ENCODE results near the gene FURIN.

The FURIN gene

GRCh38 chr15:90838544-90838943, 29.8 kb upstream of the FURIN start:
- TF ChIP-seq GATA3 (IDR thresholded peaks at IDR 0.05; ENCODE audit: low read depth, low read length) (no peak), GATA2 (IDR thresholded peaks at IDR 0.05; ENCODE audit: low read depth, low read length) (no peak)

GRCh38 chr15:90839187-90840071, 29.0 kb upstream of the FURIN start:
- TF ChIP-seq GATA2 (IDR thresholded peaks at IDR 0.05; ENCODE audit: low read depth, low read length): no peak
- TF ChIP-seq GATA3 (IDR thresholded peaks at IDR 0.05; ENCODE audit: low read depth, low read length): no peak

DNA sequence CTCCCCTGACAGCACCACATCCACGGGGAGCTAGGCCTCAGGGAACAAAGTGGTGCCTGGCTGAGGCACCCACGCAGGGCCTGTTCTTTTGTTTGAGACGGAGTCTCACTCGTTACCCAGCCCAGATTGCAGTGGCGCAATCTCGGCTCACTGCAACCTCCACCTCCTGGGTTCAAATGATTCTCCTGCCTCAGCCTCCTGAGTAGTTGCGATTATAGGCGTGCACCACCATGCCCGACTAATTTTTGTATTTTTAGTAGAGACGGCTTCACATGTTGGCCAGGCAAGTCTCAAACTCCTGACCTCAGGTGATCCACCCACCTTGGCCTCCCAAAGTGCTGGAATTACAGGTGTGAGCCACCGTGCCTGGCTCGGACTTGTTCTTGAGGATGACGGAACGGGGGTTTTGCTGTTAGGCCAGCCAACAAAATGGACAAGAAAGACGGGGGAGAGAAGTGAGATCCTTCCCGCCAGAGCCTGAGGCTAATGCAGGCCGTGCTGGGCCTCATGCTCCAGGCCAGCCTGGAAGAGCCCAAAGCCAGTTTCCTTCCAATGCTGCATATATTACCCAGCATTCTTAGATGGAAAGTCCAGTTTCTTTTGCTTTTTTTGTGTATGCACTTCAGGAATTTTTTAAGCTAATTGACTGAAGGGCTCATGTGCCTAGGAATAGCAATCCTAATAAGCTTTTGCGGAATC, 28.1 kb upstream of the FURIN start:
- TF ChIP-seq GATA3 (IDR thresholded peaks at IDR 0.05; ENCODE audit: low read depth, low read length) (no peak), GATA2 (IDR thresholded peaks at IDR 0.05; ENCODE audit: low read depth, low read length) (no peak)

DNA sequence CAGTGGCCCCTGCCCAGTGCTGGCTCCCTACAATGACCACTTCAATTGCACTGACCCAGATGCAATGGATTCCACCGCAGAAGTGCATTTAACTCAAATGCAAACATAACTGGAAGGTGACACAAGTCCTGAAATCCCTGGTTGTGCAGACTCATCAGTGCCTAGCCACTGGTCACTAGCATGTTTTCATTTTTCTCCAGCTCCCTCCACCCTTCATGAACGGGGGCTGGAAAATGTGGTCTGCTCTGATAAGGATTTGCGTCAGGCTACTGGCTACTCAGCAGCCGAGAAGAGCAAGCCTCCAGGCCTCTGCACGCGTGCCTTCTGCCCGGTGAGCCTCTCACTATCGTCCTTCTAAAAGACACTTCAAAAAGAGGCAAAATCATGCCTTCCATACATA, 27.4 kb upstream of the FURIN start:
- peak; percentile 49 for TF ChIP-seq GATA2 (IDR thresholded peaks at IDR 0.05; ENCODE audit: low read depth, low read length)
- TF ChIP-seq GATA3 (IDR thresholded peaks at IDR 0.05; ENCODE audit: low read depth, low read length): no peak

DNA sequence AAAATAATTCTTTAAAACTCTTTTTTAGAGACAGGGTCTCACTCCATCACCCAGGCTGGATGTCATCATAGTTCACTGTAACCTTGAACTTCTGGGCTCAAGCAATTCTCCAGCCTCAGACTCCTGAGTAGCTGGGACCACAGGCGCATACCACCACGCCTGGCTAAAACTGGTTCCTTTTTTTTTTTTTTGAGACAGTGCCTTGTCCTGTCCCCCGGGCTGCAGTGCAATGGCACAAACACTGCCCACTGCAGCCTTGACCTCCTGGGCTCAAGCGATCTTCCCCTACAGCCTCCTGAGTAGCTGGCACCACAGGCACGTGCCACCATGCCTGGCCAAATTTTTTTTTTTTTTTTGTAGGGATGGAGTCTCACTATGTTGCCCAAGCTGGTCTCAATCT, 23.7 kb upstream of the FURIN start:
- TF ChIP-seq GATA3 (IDR thresholded peaks at IDR 0.05; ENCODE audit: low read depth, low read length) (no peak), GATA2 (IDR thresholded peaks at IDR 0.05; ENCODE audit: low read depth, low read length) (no peak)

DNA sequence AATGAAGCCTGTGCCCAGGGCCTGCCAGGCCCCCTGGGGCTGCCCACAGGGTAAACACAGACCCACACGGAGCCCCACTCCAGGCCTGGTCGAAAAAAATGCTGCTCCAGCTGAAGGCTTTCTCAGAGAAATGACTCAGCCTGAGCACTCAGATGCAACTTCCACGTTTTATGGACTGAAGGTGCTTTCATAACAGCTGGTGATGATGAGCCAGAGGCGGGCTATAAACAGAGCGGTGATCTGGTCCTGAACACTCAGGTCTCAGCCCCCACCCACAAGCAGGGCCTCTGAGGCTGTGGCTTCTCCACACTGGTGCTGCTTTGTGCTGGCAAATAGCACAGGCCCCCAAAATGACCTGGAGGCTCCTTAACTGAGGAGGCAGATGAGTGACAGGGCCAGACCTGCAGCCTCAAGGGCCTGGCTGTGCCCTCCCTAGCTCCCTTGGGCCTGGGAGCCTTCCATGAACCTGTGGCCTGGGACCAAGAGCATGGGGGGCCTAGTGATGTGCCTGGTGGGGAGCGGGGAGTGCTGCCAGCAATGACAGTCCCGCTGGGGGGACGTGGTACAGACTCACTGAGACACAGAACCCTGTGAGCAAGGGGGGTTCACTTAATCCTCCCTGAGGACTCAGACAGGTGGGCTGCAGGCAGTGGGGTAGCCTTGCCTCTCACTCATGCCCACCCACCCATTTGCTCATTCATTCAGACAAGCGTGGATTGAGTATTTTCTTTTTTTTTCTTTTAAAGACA, 23.0 kb upstream of the FURIN start:
- TF ChIP-seq GATA3 (IDR thresholded peaks at IDR 0.05; ENCODE audit: low read depth, low read length) (no peak), GATA2 (IDR thresholded peaks at IDR 0.05; ENCODE audit: low read depth, low read length) (no peak)

DNA sequence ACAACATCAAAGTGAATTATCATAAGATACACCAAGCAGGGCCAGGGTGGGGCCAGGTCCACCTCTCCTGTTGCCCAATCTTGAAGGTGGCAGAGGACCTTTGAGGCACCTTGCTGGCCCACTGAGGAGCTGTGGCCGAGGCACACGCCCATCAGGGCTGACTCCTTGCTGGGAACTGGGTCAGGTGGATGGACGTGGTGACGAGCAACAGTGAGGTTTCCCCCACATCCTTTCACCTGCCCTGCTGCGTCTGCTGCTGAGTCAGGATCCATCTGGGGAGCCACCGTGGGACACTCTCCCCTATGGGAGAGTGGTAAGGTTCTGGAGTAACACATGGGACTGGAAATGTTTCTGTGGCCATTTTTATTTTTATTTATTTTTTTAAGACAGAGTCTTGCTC, 17.3 kb upstream of the FURIN start:
- no peak for TF ChIP-seq GATA2 (IDR thresholded peaks at IDR 0.05; ENCODE audit: low read depth, low read length)
- no peak for TF ChIP-seq GATA3 (IDR thresholded peaks at IDR 0.05; ENCODE audit: low read depth, low read length)

DNA sequence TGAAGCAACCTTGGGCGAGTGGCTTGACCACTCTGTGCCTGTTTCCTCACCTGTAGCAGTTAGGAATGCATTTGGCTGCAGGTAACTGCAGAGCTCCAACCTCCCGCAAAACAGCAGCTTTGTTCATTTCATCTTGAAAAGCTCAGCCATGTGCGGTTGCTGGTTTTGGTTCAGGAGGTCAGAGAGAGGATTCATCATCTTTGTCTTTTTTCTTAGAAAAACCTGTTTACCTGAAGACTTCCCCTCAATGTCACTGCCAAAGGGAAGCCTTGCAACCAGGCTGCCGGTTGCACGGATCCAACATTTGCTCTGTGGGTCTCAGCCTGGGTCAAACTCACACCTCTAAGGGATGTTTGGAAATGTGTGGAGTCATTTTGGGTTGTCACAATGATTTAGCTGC, 16.4 kb upstream of the FURIN start:
- TF ChIP-seq GATA3 (IDR thresholded peaks at IDR 0.05; ENCODE audit: low read depth, low read length): no peak
- no peak for TF ChIP-seq GATA2 (IDR thresholded peaks at IDR 0.05; ENCODE audit: low read depth, low read length)

- TF ChIP-seq GATA2 (IDR thresholded peaks at IDR 0.05; ENCODE audit: low read depth, low read length) (no peak), GATA3 (IDR thresholded peaks at IDR 0.05; ENCODE audit: low read depth, low read length) (no peak)
Observed at GRCh38 chr15:90855139-90855538, 13.2 kb upstream of the FURIN start.

DNA sequence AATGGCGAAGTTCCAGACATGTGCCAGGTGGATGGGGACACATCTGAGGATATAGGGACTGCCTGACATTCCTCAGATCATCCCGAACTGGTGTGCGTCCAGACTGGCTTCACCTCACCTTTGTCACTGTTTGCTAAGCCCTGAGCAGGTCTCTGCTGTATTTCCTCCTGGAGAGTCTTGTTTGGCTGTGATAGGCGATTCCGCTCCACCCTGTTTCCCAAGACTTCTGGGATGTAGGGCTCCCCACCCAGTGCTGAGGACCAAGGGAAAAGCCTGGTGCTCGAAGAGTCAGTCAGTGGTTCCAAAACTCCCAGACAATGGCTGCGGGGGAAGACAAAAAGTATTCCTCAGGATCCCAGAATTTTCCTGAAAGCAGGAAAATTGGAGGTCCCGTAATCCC, 11.1 kb upstream of the FURIN start:
- TF ChIP-seq GATA3 (IDR thresholded peaks at IDR 0.05; ENCODE audit: low read depth, low read length) (no peak), GATA2 (IDR thresholded peaks at IDR 0.05; ENCODE audit: low read depth, low read length) (no peak)

DNA sequence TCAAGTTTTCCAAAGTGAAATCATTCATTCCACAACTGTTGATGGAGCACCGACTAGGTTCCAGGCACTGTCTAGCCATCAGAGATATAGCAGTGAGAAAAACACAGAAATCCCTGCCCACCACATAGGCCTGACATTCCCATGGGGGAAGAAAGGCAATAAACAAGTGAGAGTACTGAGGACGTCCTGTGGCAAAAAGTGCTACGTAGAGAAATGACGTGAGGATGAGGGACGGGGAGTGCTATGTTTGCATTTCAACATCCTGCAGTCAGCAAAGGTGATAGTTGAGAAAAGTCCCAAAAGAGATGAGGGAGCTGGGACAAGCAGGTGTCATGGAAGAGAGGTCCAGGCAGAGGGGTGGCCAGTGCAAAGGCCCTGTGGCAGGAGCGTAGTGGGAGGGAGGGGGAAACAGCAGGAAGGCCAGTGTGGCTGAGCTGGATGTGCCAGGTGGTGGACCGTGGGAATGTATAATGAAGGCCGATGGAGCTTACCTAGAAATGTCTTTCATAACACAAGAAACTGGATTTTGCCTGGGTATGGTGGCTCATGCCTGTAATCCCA, 10.4 kb upstream of the FURIN start:
- no peak for TF ChIP-seq GATA3 (IDR thresholded peaks at IDR 0.05; ENCODE audit: low read depth, low read length)

DNA sequence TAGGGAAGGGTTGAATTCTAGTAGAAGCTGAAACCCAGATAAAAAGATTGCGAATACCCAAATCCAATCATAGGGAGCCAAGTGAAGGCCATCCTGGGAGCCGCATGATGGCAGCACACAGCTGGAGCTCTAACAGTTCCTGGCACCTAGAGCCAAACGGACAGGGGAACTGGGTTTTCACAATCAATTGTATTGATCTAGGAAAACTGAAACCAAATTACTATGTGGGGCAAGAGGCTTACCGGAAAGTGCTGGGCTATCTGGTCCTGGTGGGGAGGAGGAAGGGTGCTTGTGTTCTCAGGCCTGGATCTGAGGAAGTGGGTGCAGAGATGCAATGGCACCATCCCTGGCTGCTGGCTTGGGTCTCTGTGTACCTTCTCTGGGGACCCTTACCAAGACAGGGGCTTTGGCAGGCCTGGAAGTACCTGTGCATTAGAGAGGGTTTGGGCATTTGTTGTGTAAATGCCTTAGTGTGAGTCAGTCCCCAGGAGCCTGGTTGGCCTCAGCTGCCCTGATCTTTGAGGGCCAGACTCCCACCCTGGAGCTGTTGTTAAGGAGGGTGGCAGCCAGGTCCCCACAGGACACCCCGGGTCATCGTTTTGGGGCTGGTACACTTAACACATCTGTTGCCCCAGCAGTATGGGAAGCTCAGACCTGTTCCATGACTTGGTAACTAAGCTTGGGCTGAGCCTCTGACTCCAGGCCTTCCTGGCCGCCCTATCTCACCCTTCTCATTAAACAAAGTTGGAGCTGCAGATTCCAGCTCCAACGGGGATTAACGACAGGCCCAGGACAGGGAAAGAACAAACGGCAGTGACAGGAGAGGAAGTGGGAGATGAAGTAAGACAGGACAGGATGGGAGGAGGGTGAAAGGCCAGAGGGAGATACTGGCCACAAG, 8.9 kb upstream of the FURIN start:
- no peak for TF ChIP-seq GATA2 (IDR thresholded peaks at IDR 0.05; ENCODE audit: low read depth, low read length)
- TF ChIP-seq GATA3 (IDR thresholded peaks at IDR 0.05; ENCODE audit: low read depth, low read length): no peak

DNA sequence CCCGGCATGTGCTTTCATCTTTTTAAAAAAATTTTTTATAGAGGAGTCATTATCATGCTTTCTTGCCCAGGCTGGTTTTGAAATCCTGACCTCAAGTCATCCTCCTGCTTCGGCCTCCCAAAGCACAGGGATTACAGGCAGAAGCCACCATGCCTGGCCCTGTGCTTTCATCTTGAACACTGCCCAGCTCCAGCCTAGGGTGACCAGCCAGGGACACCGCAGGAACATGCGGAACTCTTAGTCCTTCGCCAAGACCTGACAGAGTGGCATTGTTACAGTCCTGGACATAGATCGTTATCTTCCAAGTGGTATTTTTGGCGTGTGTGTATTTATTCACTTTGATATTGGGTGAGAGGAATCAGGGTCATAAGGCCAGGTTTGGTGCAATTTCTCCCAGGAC, 7.9 kb upstream of the FURIN start:
- no peak for TF ChIP-seq GATA3 (IDR thresholded peaks at IDR 0.05; ENCODE audit: low read depth, low read length)
- TF ChIP-seq GATA2 (IDR thresholded peaks at IDR 0.05; ENCODE audit: low read depth, low read length): peak; percentile 41; the same call in 1 of the 2 replicates

All from SH-SY5Y (cell line).